Epithelial cell of alveolus of lung (primary cell): ENCODE measurements around the gene GLRX. TPM values are rescaled to one million over a fixed set of nuclear protein-coding genes. Genes with fewer than 3 reads are reported as not detected.

ENCODE experiments used
- total RNA-seq: library from RNA; depleted of rRNA; stranded (reverse); fragments of >200 nt; gene quantifications from 2 replicates; pipeline ENCODE4 v1.2.1, GENCODE V29; 2015

Gene GLRX
- total RNA-seq, result 149 and 174 TPM in 2 replicates

DNA sequence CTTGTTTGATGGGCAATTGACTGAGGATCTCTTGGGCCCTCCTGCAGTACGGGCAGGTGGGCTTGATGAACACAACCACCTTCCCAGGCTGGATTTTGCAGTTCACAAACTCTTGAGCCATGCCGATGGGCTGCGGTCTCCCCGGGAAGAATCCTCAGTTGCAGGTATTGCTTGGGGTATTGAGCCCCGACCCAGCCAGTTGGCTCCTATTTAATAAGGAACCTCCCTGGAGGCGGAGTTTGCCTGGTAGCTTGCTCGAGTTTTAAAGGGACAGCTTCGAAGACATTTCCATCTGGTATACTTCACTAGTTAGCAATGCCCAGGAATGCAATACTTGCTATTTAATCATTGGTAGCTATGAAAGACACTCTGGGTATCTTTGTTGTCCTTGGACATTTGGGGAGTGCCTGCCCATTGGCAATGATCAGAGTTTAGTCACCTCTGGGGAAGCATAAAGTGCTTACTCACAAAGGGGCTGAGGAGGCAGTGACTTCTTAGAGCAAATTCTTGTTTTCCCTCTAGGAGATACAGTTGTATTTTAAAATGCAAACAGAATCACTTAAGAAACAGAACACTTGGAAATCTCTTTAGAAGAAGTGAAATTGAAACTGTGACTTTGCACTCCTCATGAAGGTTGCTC, at the start of gene GLRX:
Gene GLRX (minus strand): TSS at position 185 of the 640 bp plus-strand sequence. CDS start 64 bp downstream, at position 121.

Other genes with a start within 250 kb of the GLRX start
- 0.80 and 1.0 TPM in 2 replicates for gene GPR150, start 202.6 kb downstream of the GLRX start, total RNA-seq
- gene RFESD, start 175.9 kb downstream of the GLRX start, total RNA-seq, result 1.3 and 7.1 TPM in 2 replicates
- gene SPATA9, start 139.7 kb downstream of the GLRX start, total RNA-seq, result not detected in 2 replicates
- 117 and 224 TPM in 2 replicates for gene RHOBTB3, start 91.4 kb downstream of the GLRX start, total RNA-seq
- gene ELL2, start 139.1 kb upstream of the GLRX start, total RNA-seq, result 39.6 and 65.1 TPM in 2 replicates